AG04450 (cell line): ENCODE results near the gene SLC2A1. TPM values are rescaled to one million over a fixed set of nuclear protein-coding genes. Genes with fewer than 3 reads are reported as not detected.
A peak's percentile ranks its signal among the peaks of the same experiment; 100 is the strongest.
"Not testable (repeated sequence)": the region's sequence is repeated elsewhere in the genome, so short reads cannot be mapped to it uniquely, and the experiment has no call there.

Source experiments
- CTCF ChIA-PET: fragments of 300-600, 350-600 bp; formaldehyde crosslinking; extraction: SDS; loops from one replicate; lab custom pipeline; 2022; ENCODE audit warnings: antibody characterized with exemption, inconsistent platforms; lab: Charles Lee
- POLR2A ChIA-PET: fragments of 350-600 bp; formaldehyde crosslinking; extraction: SDS; loops from one replicate; lab custom pipeline; 2021; ENCODE audit warnings: antibody characterized with exemption, inconsistent platforms; lab: Yijun Ruan, JAX
- DNase-seq: peaks from one replicate; pipeline ENCODE4 v3.0.0-alpha.2; 2011; ENCODE audit warnings: low read depth, low spot score
- H3K27ac ChIP-seq: one replicate; pipeline ENCODE4 v1.5.1; 2012; ENCODE audit warnings: low read depth, low read length, control low read depth
- H3K27me3 ChIP-seq: one replicate; pipeline ENCODE4 v1.6.0; 2012; ENCODE audit warnings: low read length; ENCODE audit not compliant: control insufficient read depth, insufficient read depth
- H3K4me3 ChIP-seq: 2 replicates; pipeline ENCODE4 v1.5.1; 2011; ENCODE audit warnings: mild to moderate bottlenecking, low read depth, low read length, control low read depth
- H3K9me3 ChIP-seq: 2 replicates; pipeline ENCODE4 v1.5.1; 2012; ENCODE audit warnings: low read length; ENCODE audit not compliant: control insufficient read depth, insufficient read depth
- polyA plus RNA-seq: library from polyadenylated mRNA; depleted of rRNA; stranded (reverse); fragments of >200 nt; gene quantifications from 2 replicates; pipeline ENCODE4 v1.2.3, GENCODE V29; 2011
- TF ChIP-seq, protein P1 (sequence below): IDR thresholded peaks from 2 replicates; pipeline ENCODE4 v1.5.1; 2011; ENCODE audit warnings: low read depth, low read length, control low read depth, inconsistent platforms

Gene SLC2A1
- polyA plus RNA-seq, 1 experiment = 114 TPM

DNA sequence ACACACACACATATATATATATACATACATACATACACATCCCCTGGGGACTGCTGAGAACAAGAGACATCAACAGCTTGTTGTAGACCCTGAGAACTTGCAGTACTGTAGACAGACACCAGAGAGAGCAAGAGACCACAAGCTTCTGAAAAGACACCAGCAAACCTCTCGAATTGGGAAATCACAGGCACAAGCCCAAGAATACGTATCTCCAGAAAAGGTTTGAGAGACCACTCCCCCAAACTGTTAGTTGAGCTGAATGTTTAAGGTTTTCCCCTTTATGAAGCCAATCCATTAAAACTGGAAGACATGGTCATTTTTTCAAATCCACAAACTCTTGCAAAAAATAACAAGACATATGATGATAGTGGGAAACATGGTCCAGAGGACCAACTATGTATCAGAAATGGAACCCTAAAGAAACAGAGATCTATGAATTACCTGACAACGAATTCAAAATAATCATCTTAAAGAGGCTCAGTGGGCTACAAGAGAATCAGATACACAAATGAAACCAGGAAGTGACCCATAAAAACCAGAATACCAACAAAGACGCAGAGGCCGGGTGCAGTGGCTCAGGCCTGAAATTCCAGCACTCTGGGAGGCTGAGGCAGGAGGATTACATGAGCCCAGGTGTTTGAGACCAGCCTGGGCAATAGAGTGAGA is 45.1 kb downstream of the SLC2A1 start:
- Histone ChIP-seq H3K27ac (no peak overlapping the region), H3K9me3 (peaks cover 24% of the 10 kb centered on the region), H3K27me3 (peaks cover 7% of the 10 kb centered on the region), H3K4me3 (no peak overlapping the region)
- ChIA-PET CTCF (interaction anchor here (0.5 to 15.4 kb wide), 28 partner anchors 9 to 501 kb away, joined by 3 to 709 read pairs (median 5); partner anchors contain the start of genes C1orf50, ERMAP, P3H1 and SVBP), POLR2A (interaction anchor here (0.8 to 2.8 kb wide), 3 partner anchors 26 to 160 kb away, joined by 3 to 10 read pairs (median 4); no protein-coding TSS in a partner anchor)
- TF ChIP-seq, protein P1, sequence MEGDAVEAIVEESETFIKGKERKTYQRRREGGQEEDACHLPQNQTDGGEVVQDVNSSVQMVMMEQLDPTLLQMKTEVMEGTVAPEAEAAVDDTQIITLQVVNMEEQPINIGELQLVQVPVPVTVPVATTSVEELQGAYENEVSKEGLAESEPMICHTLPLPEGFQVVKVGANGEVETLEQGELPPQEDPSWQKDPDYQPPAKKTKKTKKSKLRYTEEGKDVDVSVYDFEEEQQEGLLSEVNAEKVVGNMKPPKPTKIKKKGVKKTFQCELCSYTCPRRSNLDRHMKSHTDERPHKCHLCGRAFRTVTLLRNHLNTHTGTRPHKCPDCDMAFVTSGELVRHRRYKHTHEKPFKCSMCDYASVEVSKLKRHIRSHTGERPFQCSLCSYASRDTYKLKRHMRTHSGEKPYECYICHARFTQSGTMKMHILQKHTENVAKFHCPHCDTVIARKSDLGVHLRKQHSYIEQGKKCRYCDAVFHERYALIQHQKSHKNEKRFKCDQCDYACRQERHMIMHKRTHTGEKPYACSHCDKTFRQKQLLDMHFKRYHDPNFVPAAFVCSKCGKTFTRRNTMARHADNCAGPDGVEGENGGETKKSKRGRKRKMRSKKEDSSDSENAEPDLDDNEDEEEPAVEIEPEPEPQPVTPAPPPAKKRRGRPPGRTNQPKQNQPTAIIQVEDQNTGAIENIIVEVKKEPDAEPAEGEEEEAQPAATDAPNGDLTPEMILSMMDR = peak; percentile 89
- peak; percentile 79 for DNase-seq

DNA sequence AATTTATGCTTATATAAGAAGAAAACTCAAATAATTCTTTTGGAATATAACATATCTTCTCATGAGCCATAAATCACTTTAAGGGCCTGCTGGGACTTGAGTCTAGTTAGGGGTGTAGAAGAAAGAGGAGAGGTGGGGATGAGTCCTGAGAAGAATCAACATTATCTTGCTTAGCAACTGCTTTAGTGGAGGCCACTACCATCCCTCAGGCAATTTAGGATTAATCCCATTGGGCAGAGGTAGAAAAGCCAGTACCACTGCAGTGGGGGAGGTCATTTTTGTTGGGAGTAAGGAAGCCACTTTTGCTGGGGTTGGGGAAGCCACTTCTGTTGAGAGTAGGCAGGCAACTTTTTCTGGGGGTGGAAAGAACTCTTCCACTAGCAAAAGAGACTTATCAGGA is 47.7 kb downstream of the SLC2A1 start:
- TF ChIP-seq, protein P1 = no peak
- no peak for DNase-seq
- Histone ChIP-seq H3K9me3 (peaks cover 12% of the 10 kb centered on the region; the same call in 1 of the 2 replicates), H3K27me3 (peaks cover 15% of the 10 kb centered on the region), H3K27ac (no peak overlapping the region), H3K4me3 (no peak overlapping the region)
- POLR2A ChIA-PET = no interaction called here
- CTCF ChIA-PET = interaction anchor here (15.4 kb wide), 1 partner anchor 162 kb away, joined by 709 read pairs; no protein-coding TSS in a partner anchor

DNA sequence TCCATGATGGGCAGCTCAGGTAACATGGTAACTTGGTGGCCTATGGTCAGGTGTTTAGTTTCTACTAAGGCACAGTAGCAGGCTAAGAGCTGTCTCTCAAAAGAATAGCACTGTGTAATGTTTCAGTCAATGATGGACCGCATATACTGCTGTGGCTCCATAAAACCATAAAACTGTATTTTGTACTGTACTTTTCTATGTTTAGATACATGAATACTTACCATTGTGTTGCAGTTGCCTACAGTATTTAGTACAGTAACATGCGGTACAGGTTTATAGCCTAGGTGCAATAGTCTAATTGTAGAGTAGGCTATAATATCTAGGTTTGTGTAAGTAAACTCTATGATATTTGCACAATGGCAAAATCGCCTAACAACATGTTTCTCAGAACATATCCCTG is 50.6 kb downstream of the SLC2A1 start:
- TF ChIP-seq, protein P1 = no peak
- peaks cover 15% of the 10 kb centered on the region for H3K27me3 ChIP-seq
- POLR2A ChIA-PET = no interaction called here
- CTCF ChIA-PET = no interaction called here
- no peaks in the 10 kb centered on the region for H3K9me3 ChIP-seq
- H3K4me3 ChIP-seq = no peak overlapping the region
- H3K27ac ChIP-seq = no peak overlapping the region
- no peak for DNase-seq

DNA sequence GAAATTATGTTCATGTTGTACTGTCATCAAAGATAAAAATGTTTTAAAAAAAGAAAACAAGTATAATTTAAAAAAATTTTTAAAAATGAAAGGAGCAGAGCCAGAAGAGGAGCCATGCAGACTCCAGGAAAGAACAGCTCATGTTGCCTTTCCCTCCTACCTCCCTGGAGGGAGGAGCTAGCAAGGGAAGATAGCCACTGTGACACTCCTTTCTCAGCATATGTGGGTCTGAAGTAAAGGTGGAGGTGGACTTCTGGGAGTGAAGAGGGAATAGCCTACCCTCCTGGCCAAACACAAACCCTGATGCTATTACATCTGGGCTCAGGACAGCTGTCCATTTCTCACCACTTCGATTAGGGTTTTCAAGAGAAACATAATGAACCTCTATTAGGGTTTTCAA is 54.2 kb downstream of the SLC2A1 start:
- H3K9me3 ChIP-seq = no peaks in the 10 kb centered on the region
- POLR2A ChIA-PET = no interaction called here
- TF ChIP-seq, protein P1 = no peak

DNA sequence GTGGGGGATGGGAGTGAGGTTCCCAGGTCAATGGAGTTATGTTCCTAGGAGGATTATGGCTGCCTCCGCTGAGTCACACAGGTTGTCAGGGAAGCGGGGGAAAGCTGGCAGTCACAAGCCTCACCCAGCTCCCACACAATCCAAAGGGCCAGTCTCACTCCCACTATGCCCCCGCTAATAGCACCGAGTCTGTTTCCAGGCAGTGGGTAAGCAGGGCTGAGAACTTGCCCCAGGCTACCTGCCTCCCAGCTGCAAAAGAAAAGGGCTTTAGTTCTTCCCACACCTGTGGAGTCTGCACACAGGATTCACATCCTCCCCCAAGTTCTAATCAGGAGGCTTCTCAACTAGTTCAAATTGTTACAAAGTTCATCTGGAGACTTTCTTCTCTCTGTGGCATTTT is 58.7 kb downstream of the SLC2A1 start:
- not testable (repeated sequence) for H3K4me3 ChIP-seq, H3K27ac ChIP-seq, H3K9me3 ChIP-seq, DNase-seq
- POLR2A ChIA-PET = interaction anchor here (0.6 kb wide), 1 partner anchor 40 kb away, joined by 3 read pairs; no protein-coding TSS in a partner anchor
- peaks cover 13% of the 10 kb centered on the region for H3K27me3 ChIP-seq
- CTCF ChIA-PET = interaction anchor here (2.1 kb wide), 1 partner anchor 174 kb away, joined by 15 read pairs; no protein-coding TSS in a partner anchor

More for the DNA sequence above, 54.2 kb downstream of the SLC2A1 start:
- peaks cover 22% of the 10 kb centered on the region for H3K27me3 ChIP-seq
- no peak overlapping the region for H3K27ac ChIP-seq
- CTCF ChIA-PET = interaction anchor here (0.7 to 1.6 kb wide), 3 partner anchors 8 to 326 kb away, joined by 3 to 7 read pairs (median 4); no protein-coding TSS in a partner anchor
- no peak overlapping the region for H3K4me3 ChIP-seq
- no peak for DNase-seq
